ENCODE results near the gene KCNRG.
"Not testable (repeated sequence)": the region's sequence is repeated elsewhere in the genome, so short reads cannot be mapped to it uniquely, and the experiment has no call there.

Gene KCNRG

GRCh38 chr13:50011461-50011860 lies 3.8 kb upstream of the KCNRG start:
- peak; percentile 78 for DNase-seq (ENCODE audit: low spot score)

GRCh38 chr13:50012396-50013169 lies 2.7 kb upstream of the KCNRG start:
- no peak for DNase-seq (ENCODE audit: low spot score)

GRCh38 chr13:50014386-50014785 lies 858 bp upstream of the KCNRG start:
- no peak for DNase-seq (ENCODE audit: low spot score)

GRCh38 chr13:50015750-50016149 lies 506 bp downstream of the KCNRG start:
- DNase-seq (ENCODE audit: low spot score): no peak

GRCh38 chr13:50016444-50016843 lies 1.2 kb downstream of the KCNRG start:
- no peak for DNase-seq (ENCODE audit: low spot score)

- DNase-seq (ENCODE audit: low spot score): no peak
Observed at GRCh38 chr13:50017819-50018218, 2.6 kb downstream of the KCNRG start.

- no peak for DNase-seq (ENCODE audit: low spot score)
Observed at GRCh38 chr13:50025436-50025835, 10.2 kb downstream of the KCNRG start.

- no peak for DNase-seq (ENCODE audit: low spot score)
Observed at GRCh38 chr13:50026788-50027473, 11.7 kb downstream of the KCNRG start.

- no peak for DNase-seq (ENCODE audit: low spot score)
Observed at GRCh38 chr13:50030315-50030714, 15.1 kb downstream of the KCNRG start.

- DNase-seq (ENCODE audit: low spot score): no peak
Observed at GRCh38 chr13:50033725-50034124, 18.5 kb downstream of the KCNRG start.

- no peak for DNase-seq (ENCODE audit: low spot score)
Observed at GRCh38 chr13:50037788-50038187, 22.5 kb downstream of the KCNRG start.

GRCh38 chr13:50038266-50038665 lies 23.0 kb downstream of the KCNRG start:
- no peak for DNase-seq (ENCODE audit: low spot score)

GRCh38 chr13:50052478-50052877 lies 37.2 kb downstream of the KCNRG start:
- no peak for DNase-seq (ENCODE audit: low spot score)

GRCh38 chr13:50053844-50054243 lies 38.6 kb downstream of the KCNRG start:
- no peak for DNase-seq (ENCODE audit: low spot score)

- no peak for DNase-seq (ENCODE audit: low spot score)
Observed at GRCh38 chr13:50055454-50055853, 40.2 kb downstream of the KCNRG start.

GRCh38 chr13:50060718-50061117 lies 45.5 kb downstream of the KCNRG start:
- no peak for DNase-seq (ENCODE audit: low spot score)

GRCh38 chr13:50062336-50062735 lies 47.1 kb downstream of the KCNRG start:
- not testable (repeated sequence) for DNase-seq (ENCODE audit: low spot score)

GRCh38 chr13:50065712-50066111 lies 50.5 kb downstream of the KCNRG start:
- no peak for DNase-seq (ENCODE audit: low spot score)

GRCh38 chr13:50068508-50068907 lies 53.3 kb downstream of the KCNRG start:
- DNase-seq (ENCODE audit: low spot score): no peak

- no peak for DNase-seq (ENCODE audit: low spot score)
Observed at GRCh38 chr13:50069261-50069660, 54.0 kb downstream of the KCNRG start.

GRCh38 chr13:50070186-50070585 lies 54.9 kb downstream of the KCNRG start:
- DNase-seq (ENCODE audit: low spot score): no peak

All from Ammon's horn (tissue), 1 donor.